Raji (cell line): Measurements from ENCODE around the gene KIAA1958.
A peak's percentile ranks its signal among the peaks of the same experiment; 100 is the strongest.

Experiments
- POLR2A ChIP-seq: IDR thresholded peaks from 2 replicates; pipeline ENCODE4 v1.6.1; 2011; ENCODE audit warnings: low read depth, low read length, control low read depth; ENCODE audit not compliant: insufficient read depth

KIAA1958 gene, protein sequence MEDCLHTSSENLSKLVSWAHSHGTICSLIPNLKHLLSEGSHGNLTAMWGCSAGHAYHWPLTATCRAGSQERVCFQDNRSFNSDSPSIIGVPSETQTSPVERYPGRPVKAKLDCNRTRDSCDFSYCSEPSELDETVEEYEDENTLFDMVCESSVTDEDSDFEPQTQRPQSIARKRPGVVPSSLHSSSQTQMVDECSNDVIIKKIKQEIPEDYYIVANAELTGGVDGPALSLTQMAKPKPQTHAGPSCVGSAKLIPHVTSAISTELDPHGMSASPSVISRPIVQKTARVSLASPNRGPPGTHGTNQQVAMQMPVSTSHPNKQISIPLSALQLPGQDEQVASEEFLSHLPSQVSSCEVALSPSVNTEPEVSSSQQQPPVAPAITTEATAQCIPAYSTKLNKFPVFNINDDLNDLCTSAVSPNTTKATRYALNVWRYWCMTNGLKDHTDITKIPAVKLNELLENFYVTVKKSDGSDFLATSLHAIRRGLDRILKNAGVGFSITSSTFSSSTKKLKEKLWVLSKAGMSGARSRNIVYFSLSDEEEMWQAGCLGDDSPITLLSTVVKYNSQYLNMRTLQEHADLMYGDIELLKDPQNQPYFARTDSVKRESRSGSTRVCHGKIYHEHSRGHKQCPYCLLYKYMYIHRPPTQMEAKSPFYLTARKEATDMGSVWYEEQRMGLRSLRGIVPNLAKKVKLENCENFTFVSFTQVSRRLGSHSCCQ

DNA sequence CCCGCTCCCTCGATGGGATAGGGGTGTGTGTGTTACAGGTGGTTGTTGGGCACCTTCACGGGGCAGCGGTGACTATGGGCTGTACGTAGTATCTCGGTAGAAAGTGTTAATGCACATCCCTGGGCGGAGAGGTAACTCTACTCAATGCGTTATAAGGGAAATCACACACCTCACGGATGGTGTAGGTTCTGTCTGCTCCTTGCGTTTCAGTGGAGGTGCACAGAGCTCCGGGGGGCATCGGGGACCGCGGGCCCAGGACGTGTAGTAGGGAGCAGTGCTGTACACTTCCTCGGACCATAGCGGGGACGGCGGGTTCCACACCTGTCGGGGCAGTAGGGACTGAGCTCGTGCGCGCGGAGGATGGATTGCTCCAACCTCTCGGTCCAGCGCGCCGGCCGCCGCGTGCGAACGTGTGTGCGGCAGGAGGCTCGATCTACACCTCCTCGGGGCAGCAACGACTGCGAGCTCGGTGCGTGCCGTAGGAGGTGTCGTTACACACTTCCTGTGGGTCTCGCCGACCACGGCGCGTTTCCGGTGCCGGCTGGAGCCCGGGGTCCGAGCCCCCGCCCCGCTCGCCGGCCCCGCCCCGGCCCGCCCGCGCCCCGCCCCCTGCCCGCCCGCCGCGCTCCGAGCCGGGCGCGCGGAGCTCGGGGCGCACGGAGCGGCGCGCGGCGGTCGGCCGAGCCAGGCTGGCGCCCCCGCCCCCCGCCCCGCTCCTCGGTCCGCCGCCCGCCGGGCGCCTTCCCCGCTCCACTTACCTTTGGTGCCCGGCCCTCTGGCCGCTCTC lies at the start of gene KIAA1958:
Gene KIAA1958 (plus strand): TSS at position 607 of the 787 bp plus-strand sequence. CDS start 87,254 bp downstream, outside the sequence.
- peak; percentile 99 for TF ChIP-seq POLR2A

DNA sequence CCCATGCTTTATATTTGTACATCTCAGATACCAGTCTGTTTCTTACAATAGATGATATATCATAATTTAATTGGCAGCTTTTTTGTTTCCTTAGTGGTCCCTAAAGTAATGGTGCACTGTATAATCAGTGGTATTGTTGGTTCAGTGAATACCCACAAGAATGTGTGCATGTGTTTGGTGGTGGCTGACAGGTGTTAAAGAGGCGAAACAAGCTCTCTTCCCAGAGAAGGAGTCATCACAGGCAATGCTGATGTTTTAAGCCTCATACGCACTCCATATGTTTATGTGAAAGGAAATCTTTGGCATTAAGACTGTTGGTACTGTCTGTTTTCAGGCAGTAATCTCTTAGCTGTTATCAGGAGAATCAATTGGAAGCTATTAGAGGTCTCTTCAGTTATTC lies 49.2 kb upstream of the KIAA1958 start:
- TF ChIP-seq POLR2A: no peak

DNA sequence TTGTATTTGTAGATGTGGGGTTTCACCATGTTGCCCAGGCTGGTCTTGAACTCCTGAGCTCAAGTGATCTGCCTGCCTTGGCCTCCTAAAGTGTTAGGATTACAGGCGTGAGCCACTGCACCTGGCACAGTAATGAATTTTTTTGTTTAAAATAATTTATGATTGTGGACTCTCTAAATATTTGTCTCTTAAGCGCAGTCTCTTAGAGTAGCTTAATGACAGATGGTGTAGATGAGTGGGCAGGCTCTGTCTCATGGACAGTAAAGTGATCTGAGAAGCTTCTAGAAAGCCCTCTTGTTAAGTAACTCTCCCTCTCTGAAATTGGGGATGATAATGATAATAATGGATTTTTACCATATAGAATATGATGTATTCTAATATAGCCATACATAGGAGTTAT lies 47.5 kb upstream of the KIAA1958 start:
- no peak for TF ChIP-seq POLR2A

DNA sequence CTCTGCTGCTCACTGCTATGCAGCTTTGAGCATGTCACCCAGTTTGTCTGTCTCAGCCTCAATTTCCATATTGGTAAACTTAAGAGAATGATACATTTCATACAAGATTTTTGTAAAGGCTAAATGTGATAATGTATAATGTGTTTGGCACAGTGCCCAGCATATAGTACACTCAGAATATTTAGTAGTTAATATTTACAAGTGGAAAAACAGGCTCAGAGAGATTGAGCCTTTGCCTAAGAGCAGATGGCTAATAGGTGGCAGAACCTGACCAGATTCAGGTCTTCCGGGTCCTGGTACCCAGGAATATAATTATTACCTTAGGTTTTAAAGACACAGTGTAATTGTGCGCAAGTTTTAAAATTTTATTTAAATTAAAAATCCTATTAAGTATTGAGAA lies 46.8 kb upstream of the KIAA1958 start:
- TF ChIP-seq POLR2A: no peak

DNA sequence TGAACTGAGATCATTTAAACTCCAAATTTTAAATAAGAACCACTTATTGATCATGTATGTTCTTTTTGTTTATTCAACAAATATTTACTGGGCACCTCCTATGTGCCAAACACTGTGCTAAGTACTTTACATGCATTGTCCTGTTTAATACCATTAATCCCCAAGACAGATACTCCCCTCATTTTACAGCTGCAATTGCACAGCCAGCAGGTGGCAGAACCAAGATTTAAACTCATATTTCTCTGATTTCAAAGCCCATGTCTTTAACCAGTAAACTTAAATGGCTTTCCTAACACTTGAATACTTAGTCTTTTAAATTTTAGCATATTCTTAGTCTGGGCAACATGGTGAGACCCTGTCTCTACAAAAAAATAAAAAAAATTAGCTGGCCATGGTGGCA lies 43.4 kb upstream of the KIAA1958 start:
- no peak for TF ChIP-seq POLR2A

DNA sequence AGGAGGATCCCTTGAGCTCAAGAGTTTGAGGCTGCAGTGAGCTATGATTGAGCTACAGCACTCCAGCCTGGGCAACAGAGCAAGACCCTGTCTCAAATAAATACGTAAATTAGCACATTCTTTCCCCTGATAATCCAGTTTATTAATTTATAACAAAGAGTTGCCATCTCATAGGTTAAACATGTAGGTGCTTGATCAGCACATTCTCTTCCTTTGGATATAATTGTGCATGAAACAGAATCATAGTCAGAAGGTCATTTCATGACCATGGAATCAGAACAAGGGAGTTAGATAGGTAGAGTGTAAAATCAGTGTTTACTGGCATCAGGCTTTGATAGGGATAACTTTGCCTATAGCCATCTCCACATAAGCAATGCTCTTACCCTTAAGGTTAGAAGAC lies 43.0 kb upstream of the KIAA1958 start:
- TF ChIP-seq POLR2A: no peak

DNA sequence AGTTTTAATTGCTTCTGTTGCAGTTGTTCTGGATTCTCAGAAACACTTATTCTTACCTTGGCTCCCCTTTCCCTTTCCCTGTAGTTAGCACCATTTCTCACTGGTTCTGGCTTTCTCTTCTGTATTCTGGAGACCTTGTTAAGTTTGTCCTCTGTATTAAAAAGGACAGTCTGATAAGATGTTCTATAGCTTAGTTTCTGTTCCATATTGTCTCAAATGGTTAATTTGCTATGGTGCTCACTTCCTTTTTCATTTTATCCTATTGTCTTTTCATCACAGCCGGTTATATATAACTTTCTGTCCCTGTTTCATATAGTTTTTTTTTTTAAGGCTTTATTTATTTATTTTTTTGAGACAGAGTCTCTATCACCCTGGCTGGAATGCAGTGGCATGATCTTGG lies 41.4 kb upstream of the KIAA1958 start:
- TF ChIP-seq POLR2A: no peak

DNA sequence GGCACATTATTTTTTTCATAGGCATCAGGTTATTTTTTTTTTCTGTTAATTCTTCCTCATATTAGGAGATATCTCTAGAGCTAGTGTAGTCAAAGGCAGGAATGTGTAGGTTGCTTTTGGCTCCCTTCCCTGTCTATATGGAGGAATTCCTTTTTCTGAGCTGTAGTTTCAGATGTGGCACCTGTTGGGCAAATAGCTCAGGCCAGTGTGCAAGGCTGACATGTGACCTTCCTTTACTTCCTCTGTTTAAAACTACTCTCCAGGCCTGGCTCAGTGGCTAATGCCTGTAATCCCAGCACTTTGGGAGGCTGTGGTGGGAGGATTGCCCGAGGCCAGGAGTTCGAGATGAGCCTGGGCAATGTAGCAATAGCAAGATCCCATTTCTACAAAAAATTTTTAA lies 40.5 kb upstream of the KIAA1958 start:
- TF ChIP-seq POLR2A: no peak

DNA sequence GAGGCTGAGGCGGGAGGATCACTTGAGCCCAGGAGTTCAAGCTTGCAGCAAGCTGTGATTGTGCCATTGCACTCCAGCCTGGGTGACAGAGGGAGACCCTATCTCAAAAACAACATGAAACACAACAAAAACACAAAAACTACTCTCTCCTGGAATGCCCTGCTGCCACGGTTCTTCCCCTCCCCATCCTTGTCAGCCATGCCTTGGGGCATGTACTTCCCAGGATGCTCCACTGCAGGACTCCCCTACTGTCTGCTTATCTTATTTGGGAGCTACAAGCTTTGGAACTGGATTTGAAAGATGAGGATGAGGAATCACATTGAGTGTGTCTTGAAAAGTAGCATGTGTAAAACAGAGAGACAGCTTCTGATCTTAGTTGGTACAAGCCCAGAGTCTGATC lies 40.1 kb upstream of the KIAA1958 start:
- no peak for TF ChIP-seq POLR2A

DNA sequence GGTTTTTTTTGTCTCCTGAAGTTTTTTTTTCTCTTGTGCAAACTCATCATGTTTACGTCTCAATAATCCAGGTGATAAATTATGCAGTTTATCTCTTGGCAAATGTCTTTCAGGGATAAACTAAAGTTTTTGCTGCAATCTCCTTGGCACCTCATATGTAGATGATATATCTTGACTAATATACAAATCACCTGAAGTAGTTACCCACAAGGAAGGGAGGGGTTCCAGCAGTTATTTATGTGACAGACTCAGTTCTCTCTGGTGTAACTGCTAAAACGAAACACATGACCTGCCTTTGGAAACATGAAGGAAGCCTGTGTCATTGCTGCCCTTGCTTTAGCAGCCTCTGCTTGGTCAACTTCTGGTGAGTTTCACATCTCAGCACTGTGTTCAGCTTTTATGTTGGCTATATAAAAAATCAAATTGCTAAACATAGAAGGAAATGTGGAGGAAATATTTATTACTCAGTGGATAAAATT lies 39.3 kb upstream of the KIAA1958 start:
- TF ChIP-seq POLR2A: no peak

DNA sequence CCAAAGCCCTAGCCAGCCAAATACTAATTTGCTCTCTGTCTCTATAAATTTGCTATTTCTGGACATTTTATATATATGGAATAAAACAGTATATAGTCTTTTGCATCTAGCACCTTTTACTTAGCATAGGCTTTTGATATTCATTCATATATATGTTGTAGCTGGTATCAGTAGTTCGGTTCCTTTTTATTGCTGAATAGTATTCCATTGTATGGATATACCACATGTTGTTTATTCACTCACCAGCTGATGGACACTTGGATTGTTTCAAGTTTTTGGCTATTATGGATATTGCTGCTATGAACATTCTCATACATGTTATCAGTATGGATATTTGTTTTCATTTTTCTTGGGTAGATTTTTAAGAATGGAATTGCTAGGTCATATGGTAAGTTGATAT lies 23.8 kb upstream of the KIAA1958 start:
- no peak for TF ChIP-seq POLR2A

DNA sequence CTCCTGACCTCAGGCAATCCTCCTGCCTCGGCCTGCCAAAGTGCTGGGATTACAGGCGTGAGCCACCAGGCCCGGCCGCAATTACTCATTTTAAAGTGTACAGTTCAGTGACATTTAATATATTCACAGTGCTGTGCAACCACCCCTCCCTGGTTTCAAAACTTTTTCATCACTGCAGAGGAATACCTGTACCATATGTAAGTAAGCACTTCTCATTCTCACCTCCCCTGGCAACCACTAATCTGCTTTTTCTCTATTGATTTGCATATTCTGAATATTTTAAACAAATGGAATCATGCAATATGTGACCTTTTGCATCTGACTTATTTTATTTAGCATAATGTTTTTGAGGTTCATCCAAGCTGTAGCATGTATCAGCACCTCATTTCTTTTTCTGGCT lies 21.3 kb upstream of the KIAA1958 start:
- TF ChIP-seq POLR2A: no peak

DNA sequence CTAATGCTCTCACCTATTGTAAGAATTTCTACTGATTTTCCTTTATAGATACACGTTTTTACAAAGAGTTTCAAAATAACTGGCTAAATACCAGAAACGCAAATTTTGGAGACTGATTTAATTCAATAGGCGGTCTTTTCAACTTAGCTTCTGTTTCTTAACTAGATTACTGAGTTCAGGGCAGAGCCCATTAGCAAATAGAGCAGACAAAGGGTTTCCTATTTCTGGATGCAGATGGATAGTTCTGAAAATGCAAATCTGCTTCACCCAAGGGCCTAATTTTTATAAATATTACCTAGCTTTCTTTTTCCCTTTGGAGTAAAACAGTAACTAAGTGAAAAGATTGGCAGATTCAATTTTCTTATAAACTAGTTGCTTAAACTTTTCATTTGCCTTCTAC lies 13.6 kb upstream of the KIAA1958 start:
- TF ChIP-seq POLR2A: no peak

DNA sequence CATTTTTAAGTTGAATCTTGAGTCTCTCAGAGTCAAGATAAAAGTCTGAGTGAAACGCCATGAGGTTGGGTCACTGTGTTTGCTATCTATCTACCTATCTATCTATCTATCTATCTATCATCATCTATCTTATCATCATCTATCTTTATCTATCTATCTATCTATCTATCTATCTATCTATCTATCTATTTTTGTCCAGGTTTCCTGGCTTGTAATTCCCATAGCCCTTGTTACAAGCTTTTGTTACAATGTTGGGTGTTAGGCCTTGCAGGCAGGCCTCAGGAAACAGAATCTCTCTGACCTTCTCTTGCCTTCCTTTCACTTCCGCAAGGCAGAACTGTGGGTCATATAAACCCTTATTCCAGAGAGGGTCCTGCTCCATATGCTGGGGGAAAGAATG lies 12.6 kb upstream of the KIAA1958 start:
- TF ChIP-seq POLR2A: no peak

DNA sequence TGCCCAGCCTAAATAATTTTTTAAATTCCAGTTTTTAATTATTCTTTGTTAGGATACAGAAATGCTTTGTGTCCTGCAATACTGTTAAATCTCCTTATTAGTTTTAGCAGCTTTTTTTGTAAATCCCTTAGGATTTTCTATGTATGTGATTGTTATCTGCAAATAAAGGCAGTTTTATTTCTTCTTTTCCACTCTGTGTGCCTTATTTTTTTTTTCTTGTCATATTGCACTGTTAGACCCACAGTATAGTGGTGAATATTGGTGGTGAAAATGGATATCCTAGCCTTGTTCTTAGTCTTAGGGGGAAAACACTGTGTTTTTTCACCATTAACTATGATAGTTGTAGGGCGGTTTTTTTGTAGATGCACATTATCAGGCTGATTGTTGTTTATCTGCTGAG lies 11.3 kb upstream of the KIAA1958 start:
- no peak for TF ChIP-seq POLR2A

DNA sequence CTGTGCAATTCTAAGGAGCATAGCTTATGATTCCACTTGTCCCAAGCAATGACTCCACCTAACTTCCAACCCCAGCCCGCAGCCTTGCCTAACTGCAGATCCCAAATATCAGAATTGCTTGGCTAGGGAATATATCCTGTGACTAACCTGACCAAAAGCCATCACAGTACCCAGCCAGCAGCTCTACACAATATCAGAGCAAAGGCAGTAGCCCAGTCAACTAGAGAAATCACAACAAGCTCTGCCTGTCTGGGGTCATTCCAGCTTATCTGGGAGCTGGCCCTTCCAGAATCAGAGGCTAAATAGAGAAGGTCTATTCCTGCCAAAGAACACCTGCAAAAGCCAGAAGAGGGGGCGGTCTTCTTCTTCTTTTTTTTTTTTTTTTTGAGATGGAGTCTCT lies 9.3 kb upstream of the KIAA1958 start:
- no peak for TF ChIP-seq POLR2A

DNA sequence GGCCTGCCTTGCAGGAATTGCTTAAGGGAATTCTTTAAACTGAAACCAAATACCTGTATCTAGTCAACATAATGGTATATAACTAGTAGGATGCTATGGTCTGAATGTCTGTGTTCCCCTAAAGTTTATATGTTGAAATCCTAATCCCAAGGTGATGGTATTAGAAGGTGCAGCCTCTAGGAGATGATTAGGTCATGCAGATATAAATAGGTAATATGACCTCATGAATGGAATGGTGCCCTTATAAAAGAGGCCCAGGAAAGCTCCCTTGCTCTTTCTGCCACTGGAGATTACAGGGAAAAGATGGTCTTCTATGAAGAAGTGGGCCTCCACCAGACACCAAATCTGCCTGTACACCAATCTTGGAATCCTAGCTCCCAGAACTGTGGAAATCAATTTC lies 7.4 kb upstream of the KIAA1958 start:
- TF ChIP-seq POLR2A: no peak
